Mesothelial cell of epicardium (in vitro differentiated cells): ENCODE results near the gene LARP7. TPM values are rescaled to one million over a fixed set of nuclear protein-coding genes. Genes with fewer than 3 reads are reported as not detected.

Experiments used
- DNase-seq, 2 experiments: peaks; one replicate each; pipeline ENCODE4 v3.0.0; 2021; ENCODE audit warnings: low spot score in 2 of 2; ENCODE audit not compliant: unreplicated experiment in 2 of 2
- H3K27ac Mint-ChIP-seq: 2 replicates; pipeline ENCODE4 v1.8.0; 2021; ENCODE audit warnings: mixed read lengths
- H3K27me3 Mint-ChIP-seq: 2 replicates; pipeline ENCODE4 v1.8.0; 2021; ENCODE audit warnings: low read depth, mixed read lengths
- H3K36me3 Mint-ChIP-seq: 2 replicates; pipeline ENCODE4 v1.8.0; 2021; ENCODE audit warnings: mixed read lengths
- H3K4me1 Mint-ChIP-seq: 2 replicates; pipeline ENCODE4 v1.8.0; 2021; ENCODE audit warnings: mixed read lengths
- H3K4me3 Mint-ChIP-seq: 2 replicates; pipeline ENCODE4 v1.8.0; 2021; ENCODE audit warnings: mild to moderate bottlenecking, moderate library complexity, mixed read lengths
- H3K9me3 Mint-ChIP-seq: 2 replicates; pipeline ENCODE4 v1.8.0; 2021; ENCODE audit warnings: mixed read lengths
- CTCF ChIP-seq: fragments of 200-600 bp; sonication (generic); IDR thresholded peaks from one replicate; pipeline ENCODE4 v1.5.0; 2021; ENCODE audit warnings: antibody characterized with exemption; ENCODE audit not compliant: unreplicated experiment
- total RNA-seq: library from RNA; stranded (reverse); gene quantifications from 3 replicates; pipeline ENCODE4 v1.2.1, GENCODE V29; 2021

LARP7 gene
- total RNA-seq, 1 donor from 2014 or later, result 46.9 TPM

DNA sequence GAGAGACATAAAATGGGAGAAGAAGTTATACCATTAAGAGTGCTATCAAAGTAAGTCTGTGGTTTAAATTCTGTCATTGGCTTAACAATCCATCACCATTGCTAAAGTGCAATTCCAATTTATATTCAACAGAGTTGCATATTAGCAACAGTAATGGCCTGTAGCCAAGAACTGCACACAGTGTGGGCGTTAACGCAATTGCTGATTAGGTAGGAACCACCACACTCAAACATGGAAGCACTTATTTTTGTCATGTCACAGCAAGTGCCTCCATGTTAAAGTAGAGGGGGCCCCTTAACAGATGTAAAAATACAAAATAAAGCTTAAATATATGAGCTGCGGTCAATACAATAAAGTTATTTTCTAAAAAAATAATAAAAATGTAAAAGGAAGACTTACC, 10.8 kb downstream of the LARP7 start:
- Mint-ChIP-seq H3K4me3 (no peak overlapping the region), H3K4me1 (no peaks in the 10 kb centered on the region), H3K36me3 (peaks cover 11% of the 10 kb centered on the region), H3K27me3 (no peaks in the 10 kb centered on the region), H3K9me3 (no peaks in the 10 kb centered on the region), H3K27ac (no peak overlapping the region)
- TF ChIP-seq CTCF, result no peak
- DNase-seq, result no peak

DNA sequence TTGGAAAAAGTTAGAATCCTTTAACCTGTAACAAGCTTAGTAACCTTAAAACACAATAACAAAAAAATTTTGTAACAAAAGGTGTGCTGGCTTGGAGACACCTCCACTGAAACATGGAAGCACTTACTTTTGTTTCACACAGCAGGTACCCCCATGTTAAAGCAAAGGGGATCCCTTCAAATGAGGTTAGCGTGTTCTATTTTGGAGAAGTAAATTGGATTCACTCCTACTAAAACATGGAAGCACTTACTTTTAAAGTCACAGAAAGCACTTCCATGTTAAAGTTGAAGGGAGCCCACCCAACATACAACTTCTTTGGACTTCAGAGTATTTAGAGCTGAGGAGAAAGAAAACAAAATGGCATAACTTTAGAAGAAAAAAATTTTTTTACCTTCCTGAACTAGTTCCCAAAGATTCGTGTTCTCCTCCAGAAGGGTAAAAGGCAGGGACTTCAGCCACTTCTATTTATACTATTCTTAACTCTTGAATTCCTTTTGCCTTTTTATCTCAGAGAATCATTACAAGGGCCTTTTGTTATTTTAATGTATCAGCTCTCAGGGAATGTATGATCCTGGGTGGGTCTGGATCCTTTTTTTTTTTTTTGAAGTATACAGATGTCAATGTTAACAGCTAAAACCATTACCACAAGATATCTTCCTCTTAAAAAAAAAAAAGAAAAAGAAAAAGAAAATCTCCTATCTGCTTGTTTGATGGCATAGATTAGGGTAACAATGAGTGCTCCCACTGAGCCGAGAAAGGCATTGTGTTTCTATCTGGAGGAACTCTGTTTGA, 11.5 kb downstream of the LARP7 start:
- Mint-ChIP-seq H3K27me3 (no peaks in the 10 kb centered on the region), H3K27ac (no peak overlapping the region), H3K4me1 (no peaks in the 10 kb centered on the region), H3K36me3 (peaks cover 11% of the 10 kb centered on the region), H3K9me3 (no peaks in the 10 kb centered on the region), H3K4me3 (no peak overlapping the region)
- no peak for DNase-seq
- TF ChIP-seq CTCF, result no peak

GRCh38 chr4:112649055-112649408, 12.1 kb downstream of the LARP7 start:
- no peak for TF ChIP-seq CTCF
- Mint-ChIP-seq H3K4me3 (no peak overlapping the region), H3K36me3 (peaks cover 14% of the 10 kb centered on the region), H3K27me3 (no peaks in the 10 kb centered on the region), H3K9me3 (no peaks in the 10 kb centered on the region), H3K4me1 (no peaks in the 10 kb centered on the region), H3K27ac (no peak overlapping the region)
- DNase-seq, result no peak

DNA sequence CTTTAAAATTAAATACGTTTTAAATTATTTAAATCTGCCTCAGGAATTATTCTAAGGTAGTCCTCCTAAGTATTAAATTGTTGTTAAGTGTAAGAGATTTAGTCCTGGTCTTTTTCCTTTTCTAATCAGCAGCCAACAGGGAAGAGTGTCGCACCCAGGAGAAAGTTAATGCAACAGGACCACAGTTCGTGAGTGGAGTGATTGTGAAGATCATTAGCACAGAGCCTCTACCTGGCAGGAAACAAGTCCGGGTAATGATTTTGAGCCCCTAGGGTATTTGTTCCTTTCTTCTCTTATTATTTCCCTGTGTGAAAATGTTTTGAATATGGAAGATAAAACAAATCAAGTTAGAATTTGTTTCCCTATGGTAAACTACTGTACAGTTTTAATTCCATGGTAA, 13.4 kb downstream of the LARP7 start:
- no peak for DNase-seq
- Mint-ChIP-seq H3K27me3 (no peaks in the 10 kb centered on the region), H3K36me3 (peaks cover 16% of the 10 kb centered on the region), H3K27ac (no peak overlapping the region), H3K4me3 (no peak overlapping the region), H3K9me3 (no peaks in the 10 kb centered on the region), H3K4me1 (no peaks in the 10 kb centered on the region)
- no peak for TF ChIP-seq CTCF

- H3K27me3 Mint-ChIP-seq, result no peaks in the 10 kb centered on the region
- no peak overlapping the region for H3K4me3 Mint-ChIP-seq
- no peak for TF ChIP-seq CTCF
- no peaks in the 10 kb centered on the region for H3K4me1 Mint-ChIP-seq
- no peak overlapping the region for H3K27ac Mint-ChIP-seq
- H3K36me3 Mint-ChIP-seq, result peaks cover 21% of the 10 kb centered on the region
- DNase-seq, result no peak
- no peaks in the 10 kb centered on the region for H3K9me3 Mint-ChIP-seq
Measured at GRCh38 chr4:112651641-112652040, 14.7 kb downstream of the LARP7 start.
